ENCODE results near the gene TEKTIP1. TPM values are rescaled to one million over a fixed set of nuclear protein-coding genes. Genes with fewer than 3 reads are reported as not detected.

TEKTIP1 gene
- total RNA-seq, 1 donor from 2014 or later, result 0.68 TPM

DNA sequence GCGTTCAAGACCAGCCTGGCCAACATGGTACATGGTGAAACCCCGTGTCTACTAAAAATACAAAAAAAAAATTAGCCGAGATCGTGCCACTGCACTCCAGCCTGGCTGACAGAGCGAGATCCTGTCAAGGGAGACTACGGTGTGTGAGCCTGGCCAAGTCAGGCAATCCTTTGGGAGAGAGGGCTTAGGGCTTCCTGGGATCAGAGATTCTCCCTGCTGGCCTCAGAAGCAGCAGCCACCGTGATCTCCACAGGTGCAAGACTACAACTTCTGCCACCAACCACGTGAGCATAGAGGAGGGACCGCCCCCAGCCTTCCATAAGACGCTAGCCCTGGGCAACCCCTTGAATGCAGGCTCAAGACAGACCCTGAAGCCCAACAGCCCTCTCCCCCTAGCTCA is 10.8 kb downstream of the TEKTIP1 start:
- no peak for TF ChIP-seq EZH2 (IDR thresholded peaks at IDR 0.05; ENCODE audit: insufficient read depth, low read length)
- TF ChIP-seq, protein P1, sequence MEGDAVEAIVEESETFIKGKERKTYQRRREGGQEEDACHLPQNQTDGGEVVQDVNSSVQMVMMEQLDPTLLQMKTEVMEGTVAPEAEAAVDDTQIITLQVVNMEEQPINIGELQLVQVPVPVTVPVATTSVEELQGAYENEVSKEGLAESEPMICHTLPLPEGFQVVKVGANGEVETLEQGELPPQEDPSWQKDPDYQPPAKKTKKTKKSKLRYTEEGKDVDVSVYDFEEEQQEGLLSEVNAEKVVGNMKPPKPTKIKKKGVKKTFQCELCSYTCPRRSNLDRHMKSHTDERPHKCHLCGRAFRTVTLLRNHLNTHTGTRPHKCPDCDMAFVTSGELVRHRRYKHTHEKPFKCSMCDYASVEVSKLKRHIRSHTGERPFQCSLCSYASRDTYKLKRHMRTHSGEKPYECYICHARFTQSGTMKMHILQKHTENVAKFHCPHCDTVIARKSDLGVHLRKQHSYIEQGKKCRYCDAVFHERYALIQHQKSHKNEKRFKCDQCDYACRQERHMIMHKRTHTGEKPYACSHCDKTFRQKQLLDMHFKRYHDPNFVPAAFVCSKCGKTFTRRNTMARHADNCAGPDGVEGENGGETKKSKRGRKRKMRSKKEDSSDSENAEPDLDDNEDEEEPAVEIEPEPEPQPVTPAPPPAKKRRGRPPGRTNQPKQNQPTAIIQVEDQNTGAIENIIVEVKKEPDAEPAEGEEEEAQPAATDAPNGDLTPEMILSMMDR (IDR thresholded peaks at IDR 0.05; ENCODE audit: insufficient read depth, low read depth, low read length), result no peak
- Histone ChIP-seq H3K27me3 (ENCODE audit: insufficient read depth, low read length) (no peaks in the 10 kb centered on the region), H3K79me2 (ENCODE audit: insufficient read depth, low read length) (peaks cover 35% of the 10 kb centered on the region), H3K4me1 (ENCODE audit: insufficient read depth, low read length) (peaks cover 11% of the 10 kb centered on the region), H3K4me2 (ENCODE audit: low read length) (no peak overlapping the region), H3K4me3 (ENCODE audit: insufficient read depth, low read depth, low read length) (no peak overlapping the region), H3K36me3 (ENCODE audit: insufficient read depth, low read length) (peaks cover 3% of the 10 kb centered on the region), H4K20me1 (ENCODE audit: insufficient read depth, low read length) (peaks cover 73% of the 10 kb centered on the region), H3K27ac (ENCODE audit: low read depth, low read length) (no peak overlapping the region), H3K9me3 (ENCODE audit: insufficient read depth, low read depth, low read length) (no peaks in the 10 kb centered on the region), H3K9ac (ENCODE audit: low read length) (no peak overlapping the region), H2AFZ (ENCODE audit: low read depth, low read length) (no peak overlapping the region)
- Mint-ChIP-seq H3K9me3 (ENCODE audit: unreplicated experiment) (no peaks in the 10 kb centered on the region), H3K27me3 (ENCODE audit: low read depth, unreplicated experiment) (no peaks in the 10 kb centered on the region), H3K36me3 (ENCODE audit: low read depth, unreplicated experiment) (peaks cover 10% of the 10 kb centered on the region), H3K27ac (ENCODE audit: unreplicated experiment) (no peak overlapping the region), H3K4me1 (ENCODE audit: low read depth, unreplicated experiment) (peaks cover 11% of the 10 kb centered on the region), H3K4me3 (ENCODE audit: unreplicated experiment) (no peak overlapping the region)
- no peak for FAIRE-seq
- DNase-seq (ENCODE audit: low read depth), result no peak

DNA sequence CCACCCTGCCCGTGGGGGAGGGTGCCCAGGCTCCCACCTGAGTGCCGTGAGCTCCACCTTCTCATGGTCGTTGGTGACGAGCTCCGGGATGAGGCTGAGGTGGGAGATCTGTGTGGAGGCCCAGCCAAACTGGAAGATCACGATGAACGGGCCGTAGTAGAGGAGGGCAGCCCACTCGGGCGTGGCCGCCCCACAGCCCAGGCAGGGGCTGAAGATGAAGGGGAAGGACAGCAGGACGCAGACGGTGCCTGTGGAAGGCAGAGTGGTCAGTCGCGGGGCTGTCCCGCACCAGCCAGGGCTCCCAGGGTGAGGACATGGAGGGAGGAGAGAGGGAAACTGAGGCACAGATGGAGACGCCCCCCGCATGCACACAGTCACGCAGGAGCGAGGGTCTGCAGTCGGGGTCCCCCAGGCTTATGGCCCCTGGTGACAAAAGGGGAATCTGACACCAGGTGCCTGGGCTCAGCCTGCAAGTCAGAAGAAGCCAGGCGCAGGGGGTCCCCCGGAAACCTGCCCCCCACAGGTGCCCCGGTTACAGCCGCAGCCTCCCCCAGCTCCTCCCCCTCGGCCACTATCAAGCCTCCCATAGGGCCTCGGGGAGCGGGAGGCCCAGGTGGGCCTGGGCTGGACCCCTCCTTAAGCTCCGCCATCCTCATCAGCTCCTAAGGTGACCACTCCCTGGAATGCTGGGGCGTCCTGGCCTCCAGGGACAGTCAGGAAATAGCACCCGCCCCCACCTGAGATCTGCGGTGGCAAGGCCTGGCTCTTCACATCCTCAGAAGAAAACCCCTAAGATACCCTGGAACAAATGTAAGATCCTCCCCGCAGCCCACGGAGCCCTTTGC is 12.2 kb downstream of the TEKTIP1 start:
- no peaks in the 10 kb centered on the region for H3K27me3 ChIP-seq (ENCODE audit: insufficient read depth, low read length)
- peaks cover 17% of the 10 kb centered on the region for H3K4me1 Mint-ChIP-seq (ENCODE audit: low read depth, unreplicated experiment)
- H3K27ac ChIP-seq (ENCODE audit: low read depth, low read length), result no peak overlapping the region
- DNase-seq (ENCODE audit: low read depth), result no peak
- no peak overlapping the region for H3K4me2 ChIP-seq (ENCODE audit: low read length)
- H4K20me1 ChIP-seq (ENCODE audit: insufficient read depth, low read length), result peaks cover 73% of the 10 kb centered on the region
- peaks cover 48% of the 10 kb centered on the region for H3K79me2 ChIP-seq (ENCODE audit: insufficient read depth, low read length)
- no peak overlapping the region for H3K9ac ChIP-seq (ENCODE audit: low read length)
- no peaks in the 10 kb centered on the region for H3K9me3 Mint-ChIP-seq (ENCODE audit: unreplicated experiment)
- H2AFZ ChIP-seq (ENCODE audit: low read depth, low read length), result no peak overlapping the region
- H3K4me1 ChIP-seq (ENCODE audit: insufficient read depth, low read length), result peaks cover 19% of the 10 kb centered on the region
- H3K27me3 Mint-ChIP-seq (ENCODE audit: low read depth, unreplicated experiment), result no peaks in the 10 kb centered on the region
- H3K4me3 Mint-ChIP-seq (ENCODE audit: unreplicated experiment), result no peak overlapping the region
- peaks cover 15% of the 10 kb centered on the region for H3K36me3 Mint-ChIP-seq (ENCODE audit: low read depth, unreplicated experiment)
- peak overlapping the region; percentile 41 for H3K27ac Mint-ChIP-seq (ENCODE audit: unreplicated experiment)
- H3K9me3 ChIP-seq (ENCODE audit: insufficient read depth, low read depth, low read length), result no peaks in the 10 kb centered on the region
- no peak for FAIRE-seq
- no peak overlapping the region for H3K4me3 ChIP-seq (ENCODE audit: insufficient read depth, low read depth, low read length)
- no peaks in the 10 kb centered on the region for H3K36me3 ChIP-seq (ENCODE audit: insufficient read depth, low read length)
- TF ChIP-seq, protein P1 (IDR thresholded peaks at IDR 0.05; ENCODE audit: insufficient read depth, low read depth, low read length), result no peak
- no peak for TF ChIP-seq EZH2 (IDR thresholded peaks at IDR 0.05; ENCODE audit: insufficient read depth, low read length)

DNA sequence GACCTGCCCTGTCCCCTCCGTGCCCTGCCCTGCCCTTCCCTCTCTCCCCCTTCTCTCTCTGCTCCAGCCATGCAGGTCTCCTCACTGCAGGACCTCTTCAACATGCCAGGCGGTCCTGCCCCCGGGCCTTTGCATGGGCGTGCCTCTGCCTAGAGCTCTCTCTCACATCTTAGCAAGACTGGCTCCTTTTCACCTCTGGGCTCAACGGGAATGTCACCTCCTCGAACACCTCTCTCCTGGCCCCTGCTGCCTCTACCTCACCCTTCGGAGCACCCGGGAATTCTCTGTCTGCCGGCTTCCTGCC is 12.8 kb downstream of the TEKTIP1 start:
- no peaks in the 10 kb centered on the region for H3K27me3 Mint-ChIP-seq (ENCODE audit: low read depth, unreplicated experiment)

More for the DNA sequence above, 12.8 kb downstream of the TEKTIP1 start:
- Histone ChIP-seq H3K4me3 (ENCODE audit: insufficient read depth, low read depth, low read length) (no peak overlapping the region), H2AFZ (ENCODE audit: low read depth, low read length) (no peak overlapping the region), H3K27ac (ENCODE audit: low read depth, low read length) (no peak overlapping the region), H3K9ac (ENCODE audit: low read length) (no peak overlapping the region), H3K9me3 (ENCODE audit: insufficient read depth, low read depth, low read length) (no peaks in the 10 kb centered on the region), H3K36me3 (ENCODE audit: insufficient read depth, low read length) (no peaks in the 10 kb centered on the region), H3K4me2 (ENCODE audit: low read length) (no peak overlapping the region), H3K4me1 (ENCODE audit: insufficient read depth, low read length) (peaks cover 25% of the 10 kb centered on the region), H3K79me2 (ENCODE audit: insufficient read depth, low read length) (peaks cover 54% of the 10 kb centered on the region), H3K27me3 (ENCODE audit: insufficient read depth, low read length) (no peaks in the 10 kb centered on the region), H4K20me1 (ENCODE audit: insufficient read depth, low read length) (peaks cover 73% of the 10 kb centered on the region)
- TF ChIP-seq, protein P1 (IDR thresholded peaks at IDR 0.05; ENCODE audit: insufficient read depth, low read depth, low read length), result no peak
- no peak for TF ChIP-seq EZH2 (IDR thresholded peaks at IDR 0.05; ENCODE audit: insufficient read depth, low read length)
- H3K27ac Mint-ChIP-seq (ENCODE audit: unreplicated experiment), result no peak overlapping the region
- peaks cover 22% of the 10 kb centered on the region for H3K4me1 Mint-ChIP-seq (ENCODE audit: low read depth, unreplicated experiment)
- FAIRE-seq (no peak), DNase-seq (ENCODE audit: low read depth) (no peak)
- no peak overlapping the region for H3K4me3 Mint-ChIP-seq (ENCODE audit: unreplicated experiment)
- H3K36me3 Mint-ChIP-seq (ENCODE audit: low read depth, unreplicated experiment), result peaks cover 15% of the 10 kb centered on the region
- H3K9me3 Mint-ChIP-seq (ENCODE audit: unreplicated experiment), result no peaks in the 10 kb centered on the region
